BJ (cell line): ENCODE results near the gene ANP32E. TPM values are rescaled to one million over a fixed set of nuclear protein-coding genes. Genes with fewer than 3 reads are reported as not detected.

Source experiments
- CTCF ChIA-PET: fragments of 350-600 bp; formaldehyde crosslinking; extraction: SDS; loops from one replicate; lab custom pipeline; 2021; ENCODE audit warnings: antibody characterized with exemption, inconsistent platforms; lab: Yijun Ruan, JAX
- POLR2A ChIA-PET: fragments of 300-600 bp; sonication (Branson Sonifier 250); formaldehyde crosslinking; extraction: SDS; loops from one replicate; lab custom pipeline; 2021; ENCODE audit warnings: antibody characterized with exemption; lab: Charles Lee
- DNase-seq: peaks from one replicate; pipeline ENCODE4 v3.0.0-alpha.2; 2011; ENCODE audit warnings: low read depth
- H3K27me3 ChIP-seq: 2 replicates; pipeline ENCODE4 v1.6.0; 2011; ENCODE audit warnings: low read length; ENCODE audit not compliant: control insufficient read depth, insufficient read depth
- H3K36me3 ChIP-seq: 2 replicates; pipeline ENCODE4 v1.5.1; 2011; ENCODE audit warnings: low read length; ENCODE audit not compliant: control insufficient read depth, insufficient read depth
- H3K4me3 ChIP-seq: 2 replicates; pipeline ENCODE4 v1.5.1; 2011; ENCODE audit warnings: low read depth, mild to moderate bottlenecking, control low read depth, low read length
- polyA minus RNA-seq: library from RNA; depleted of rRNA, polyadenylated mRNA; stranded (reverse); fragments of >200 nt; gene quantifications from 2 replicates; pipeline ENCODE4 v1.2.3, GENCODE V29; 2011; rRNA and poly(A)+ RNA removed
- polyA plus RNA-seq: library from polyadenylated mRNA; depleted of rRNA; stranded (reverse); fragments of >200 nt; gene quantifications from 2 replicates; pipeline ENCODE4 v1.2.3, GENCODE V29; 2011; rRNA removed
- TF ChIP-seq, protein P1 (sequence below): IDR thresholded peaks from 2 replicates; pipeline ENCODE4 v1.5.1; 2011; ENCODE audit warnings: low read depth, mild to moderate bottlenecking, control low read depth, inconsistent platforms, low read length, moderate library complexity; ENCODE audit not compliant: insufficient read depth

The ANP32E gene
- polyA plus RNA-seq, result 6.1 and 14.8 TPM in 2 replicates
- polyA minus RNA-seq, result 7.4 and 7.5 TPM in 2 replicates

DNA sequence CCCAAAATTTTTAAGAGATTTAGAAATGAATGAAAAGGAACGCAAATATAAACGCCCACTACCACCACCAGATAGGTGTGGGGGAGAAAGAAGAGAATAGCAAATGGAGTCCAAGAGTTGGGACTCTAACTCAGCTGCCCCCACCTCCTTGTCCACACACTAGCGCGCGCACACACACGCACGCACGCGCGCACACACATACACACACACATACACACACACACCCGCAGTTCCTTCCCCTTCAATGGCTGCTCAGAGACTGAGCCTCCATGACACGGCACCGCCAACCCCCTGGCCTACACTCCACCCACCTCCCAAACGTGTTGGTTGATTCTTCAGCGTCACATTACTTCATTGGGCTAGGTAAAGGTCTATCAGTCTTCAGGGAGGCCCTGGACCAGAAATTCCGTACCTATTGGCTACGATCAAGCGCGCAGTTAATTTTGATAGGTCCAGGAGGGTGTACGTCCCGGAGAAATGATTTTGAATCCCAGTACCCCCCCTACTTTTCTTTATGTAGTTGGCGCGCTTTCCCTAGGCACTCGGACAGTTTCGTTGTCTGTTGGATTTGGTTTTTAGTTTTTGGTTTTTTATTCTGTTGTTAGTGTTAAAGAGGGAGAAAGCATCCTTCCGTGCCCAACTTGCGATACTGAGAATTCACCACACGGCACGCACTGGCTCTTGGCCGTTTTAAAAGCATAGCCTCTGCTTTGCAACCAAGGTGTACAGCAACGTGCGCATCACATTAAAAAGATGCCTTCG lies at the start of gene ANP32E:
Gene ANP32E, minus strand, starts transcription at position 261 of the 762 bp plus-strand sequence. CDS start 326 bp downstream, outside the sequence.
- TF ChIP-seq, protein P1, sequence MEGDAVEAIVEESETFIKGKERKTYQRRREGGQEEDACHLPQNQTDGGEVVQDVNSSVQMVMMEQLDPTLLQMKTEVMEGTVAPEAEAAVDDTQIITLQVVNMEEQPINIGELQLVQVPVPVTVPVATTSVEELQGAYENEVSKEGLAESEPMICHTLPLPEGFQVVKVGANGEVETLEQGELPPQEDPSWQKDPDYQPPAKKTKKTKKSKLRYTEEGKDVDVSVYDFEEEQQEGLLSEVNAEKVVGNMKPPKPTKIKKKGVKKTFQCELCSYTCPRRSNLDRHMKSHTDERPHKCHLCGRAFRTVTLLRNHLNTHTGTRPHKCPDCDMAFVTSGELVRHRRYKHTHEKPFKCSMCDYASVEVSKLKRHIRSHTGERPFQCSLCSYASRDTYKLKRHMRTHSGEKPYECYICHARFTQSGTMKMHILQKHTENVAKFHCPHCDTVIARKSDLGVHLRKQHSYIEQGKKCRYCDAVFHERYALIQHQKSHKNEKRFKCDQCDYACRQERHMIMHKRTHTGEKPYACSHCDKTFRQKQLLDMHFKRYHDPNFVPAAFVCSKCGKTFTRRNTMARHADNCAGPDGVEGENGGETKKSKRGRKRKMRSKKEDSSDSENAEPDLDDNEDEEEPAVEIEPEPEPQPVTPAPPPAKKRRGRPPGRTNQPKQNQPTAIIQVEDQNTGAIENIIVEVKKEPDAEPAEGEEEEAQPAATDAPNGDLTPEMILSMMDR, result 0 out of 2 replicates have a peak, but pooled peaks have one; percentile 13
- Histone ChIP-seq H3K27me3 (no peaks in the 10 kb centered on the region), H3K36me3 (no peaks in the 10 kb centered on the region), H3K4me3 (peak within 1 kb of the TSS; percentile 67)
- ChIA-PET POLR2A (interaction anchor here (0.6 kb wide), 1 partner anchor 128 kb away, joined by 3 read pairs; no protein-coding TSS in a partner anchor), CTCF (interaction anchor here (1.5 kb wide), 1 partner anchor 10 kb away, joined by 5 read pairs; no protein-coding TSS in a partner anchor)
- DNase-seq, result peak; percentile 98

DNA sequence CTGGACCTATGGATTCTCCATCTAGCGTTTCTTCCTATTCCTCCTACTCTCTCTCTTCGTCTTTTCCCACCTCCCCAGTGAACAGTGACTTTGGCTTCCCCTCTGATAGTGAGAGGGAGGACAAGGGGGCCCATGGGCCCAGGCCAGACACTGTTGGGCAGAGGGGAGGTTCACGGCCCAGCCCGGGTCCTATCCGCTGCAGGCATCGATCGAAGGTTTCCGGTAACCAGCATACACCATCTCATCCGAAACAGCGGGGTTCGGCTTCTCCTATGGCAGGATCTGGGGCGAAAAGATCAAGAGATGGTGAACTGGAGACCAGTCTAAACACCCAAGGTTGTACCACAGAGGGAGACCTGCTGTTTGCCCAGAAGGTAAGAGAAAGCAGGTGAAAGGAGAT lies 47.3 kb upstream of the ANP32E start:
- ChIA-PET CTCF (interaction anchor here (1.3 to 12.3 kb wide), 2 partner anchors 10 to 27 kb away, joined by 3 to 208 read pairs; partner anchors contain the start of genes C1orf54 and CA14), POLR2A (no interaction called here)
- Histone ChIP-seq H3K4me3 (peak overlapping the region; percentile 67), H3K36me3 (peaks cover 3% of the 10 kb centered on the region), H3K27me3 (no peaks in the 10 kb centered on the region)
- TF ChIP-seq, protein P1, result no peak
- no peak for DNase-seq

DNA sequence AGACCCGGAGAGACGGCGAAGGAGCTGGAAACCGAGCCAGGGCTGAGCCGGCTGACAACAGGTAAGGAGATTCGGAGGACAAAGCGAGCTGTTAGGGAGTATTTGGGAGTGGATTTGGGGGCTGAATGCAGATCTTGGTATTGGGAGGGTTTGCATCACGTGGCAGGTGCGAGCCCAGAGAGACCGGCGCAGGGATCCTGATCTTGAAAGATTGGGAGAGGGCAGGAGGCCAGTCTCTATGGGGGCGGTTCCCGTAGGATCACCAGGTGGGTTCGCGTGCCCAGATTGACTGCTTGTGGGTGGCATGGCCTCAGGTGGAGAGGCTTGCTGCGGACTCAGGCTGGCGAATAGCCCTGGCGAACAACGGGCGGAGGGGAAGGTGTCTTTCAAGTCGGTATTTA lies 46.6 kb upstream of the ANP32E start:
- H3K27me3 ChIP-seq, result no peaks in the 10 kb centered on the region
- DNase-seq, result no peak
- TF ChIP-seq, protein P1, result no peak
- H3K36me3 ChIP-seq, result peaks cover 3% of the 10 kb centered on the region
- POLR2A ChIA-PET, result no interaction called here
- H3K4me3 ChIP-seq, result peak overlapping the region; percentile 67
- CTCF ChIA-PET, result interaction anchor here (0.6 to 12.3 kb wide), 3 partner anchors 10 to 43 kb away, joined by 3 to 208 read pairs (median 5); partner anchors contain the start of genes C1orf54 and CA14

DNA sequence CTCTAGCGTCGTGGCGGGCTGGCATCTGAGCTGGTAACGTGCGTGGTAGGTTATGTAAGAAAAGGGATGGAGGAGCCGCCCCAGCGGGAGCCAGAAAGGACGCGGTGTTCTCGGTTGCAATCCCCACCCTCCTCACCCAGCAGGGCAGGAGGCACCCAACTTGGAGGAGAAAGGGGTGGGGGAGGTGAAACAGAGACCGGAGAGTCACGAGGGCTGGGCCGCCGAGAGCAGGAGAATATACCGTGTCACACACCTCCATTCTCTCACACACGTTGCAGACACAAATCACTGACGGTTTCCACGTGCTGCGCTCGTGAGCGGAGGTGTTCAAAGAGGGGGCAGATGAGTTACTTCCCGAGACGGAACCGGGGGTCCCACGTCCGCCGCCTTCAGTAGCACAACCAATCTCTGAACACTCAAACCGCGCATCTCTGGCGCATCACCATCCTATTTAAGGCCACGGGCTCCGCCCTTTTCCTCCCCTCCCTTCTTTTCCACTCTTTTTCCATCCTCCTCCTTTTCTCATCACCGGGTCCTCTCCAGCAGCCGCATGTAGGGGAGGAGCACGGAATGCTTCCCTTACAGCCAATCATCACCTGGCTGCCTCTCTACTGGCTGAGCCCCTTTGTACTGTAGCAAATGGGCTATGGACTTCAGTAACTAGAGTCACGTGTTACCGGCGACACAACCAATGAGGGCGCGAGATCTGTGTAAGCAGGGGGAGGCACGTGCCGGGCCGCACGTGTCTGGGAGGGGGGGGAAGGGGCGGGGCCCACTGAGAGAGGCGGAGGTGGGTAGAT lies 46.0 kb upstream of the ANP32E start, which contains the start of gene CIART:
Gene CIART, plus strand, starts transcription at position 797 of the 800 bp plus-strand sequence. CDS start 714 bp downstream, outside the sequence.
- TF ChIP-seq, protein P1, result no peak
- ChIA-PET CTCF (interaction anchor here (0.6 to 12.3 kb wide), 8 partner anchors 9 to 44 kb away, joined by 3 to 208 read pairs (median 5); partner anchors contain the start of genes APH1A, C1orf54 and CA14), POLR2A (interaction anchor here (0.9 kb wide), 1 partner anchor 9 kb away, joined by 3 read pairs; no protein-coding TSS in a partner anchor)
- DNase-seq, result peak; percentile 98
- Histone ChIP-seq H3K36me3 (peaks cover 3% of the 10 kb centered on the region), H3K27me3 (no peaks in the 10 kb centered on the region), H3K4me3 (peak within 1 kb of the TSS; percentile 67)
